Uterus (tissue), 2 donors: Measurements from ENCODE around the gene RIMS1.

Experiments
- POLR2A ChIP-seq, 2 donors: fragments of 450-650 bp; IDR thresholded peaks; one replicate each; pipeline ENCODE4 v1.6.1; 2016; ENCODE audit warnings: antibody characterized with exemption in 2 of 2, mild to moderate bottlenecking in 1 of 2, moderate library complexity in 1 of 2
- TF ChIP-seq, protein P1 (sequence below), 4 experiments: fragments of 200-600 bp in 2 of 4; fragments of 450-650 bp in 2 of 4; sonication (generic) in 2 of 4; IDR thresholded peaks; one replicate each; pipeline ENCODE4 v1.5.1; 2016 to 2019; ENCODE audit warnings: antibody characterized with exemption in 4 of 4, mild to moderate bottlenecking in 2 of 4, moderate library complexity in 1 of 4

DNA sequence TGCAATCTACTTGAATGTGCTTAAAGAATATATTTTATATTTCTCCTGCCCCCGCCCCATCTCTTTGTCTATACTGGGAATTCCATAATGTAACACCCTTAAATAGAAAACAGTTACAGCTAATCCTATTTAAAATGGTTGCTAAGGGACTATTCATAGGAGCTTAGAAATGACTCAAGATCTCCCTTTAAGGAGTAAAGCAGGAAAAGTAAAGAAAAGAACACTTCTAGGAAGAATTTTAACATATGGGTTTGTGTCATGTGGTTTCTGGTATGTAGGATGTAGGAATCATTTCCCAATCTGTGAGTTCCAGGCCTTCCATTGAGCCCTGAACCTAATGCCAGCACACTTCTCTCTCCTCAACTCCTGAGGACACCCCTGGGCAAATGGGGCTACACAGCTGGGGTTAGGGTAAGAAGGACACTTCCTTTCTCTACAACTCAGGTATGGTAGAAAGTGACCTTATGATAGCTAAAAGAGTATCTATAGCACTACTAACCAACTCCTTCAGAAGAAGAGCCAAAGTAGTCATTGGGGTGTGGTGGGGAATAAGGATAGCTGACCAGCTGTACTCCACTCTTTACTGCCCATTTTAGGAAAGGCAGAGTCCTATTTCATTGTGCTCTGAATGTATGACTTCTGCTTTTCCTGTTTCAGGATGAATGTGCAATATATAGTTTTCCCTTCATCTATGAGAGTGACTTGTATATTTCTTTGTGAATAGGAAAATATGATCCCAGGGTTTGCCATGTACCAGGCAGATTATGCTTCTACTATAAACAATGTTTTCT lies 27.3 kb downstream of the RIMS1 start:
- TF ChIP-seq POLR2A (IDR thresholded peaks at IDR 0.05): no peak
- TF ChIP-seq, protein P1, sequence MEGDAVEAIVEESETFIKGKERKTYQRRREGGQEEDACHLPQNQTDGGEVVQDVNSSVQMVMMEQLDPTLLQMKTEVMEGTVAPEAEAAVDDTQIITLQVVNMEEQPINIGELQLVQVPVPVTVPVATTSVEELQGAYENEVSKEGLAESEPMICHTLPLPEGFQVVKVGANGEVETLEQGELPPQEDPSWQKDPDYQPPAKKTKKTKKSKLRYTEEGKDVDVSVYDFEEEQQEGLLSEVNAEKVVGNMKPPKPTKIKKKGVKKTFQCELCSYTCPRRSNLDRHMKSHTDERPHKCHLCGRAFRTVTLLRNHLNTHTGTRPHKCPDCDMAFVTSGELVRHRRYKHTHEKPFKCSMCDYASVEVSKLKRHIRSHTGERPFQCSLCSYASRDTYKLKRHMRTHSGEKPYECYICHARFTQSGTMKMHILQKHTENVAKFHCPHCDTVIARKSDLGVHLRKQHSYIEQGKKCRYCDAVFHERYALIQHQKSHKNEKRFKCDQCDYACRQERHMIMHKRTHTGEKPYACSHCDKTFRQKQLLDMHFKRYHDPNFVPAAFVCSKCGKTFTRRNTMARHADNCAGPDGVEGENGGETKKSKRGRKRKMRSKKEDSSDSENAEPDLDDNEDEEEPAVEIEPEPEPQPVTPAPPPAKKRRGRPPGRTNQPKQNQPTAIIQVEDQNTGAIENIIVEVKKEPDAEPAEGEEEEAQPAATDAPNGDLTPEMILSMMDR (IDR thresholded peaks at IDR 0.05): no peak
